Measurements from ENCODE around the gene DHX40. TPM values are rescaled to one million over a fixed set of nuclear protein-coding genes. Genes with fewer than 3 reads are reported as not detected.
A peak's percentile ranks its signal among the peaks of the same experiment; 100 is the strongest.

DHX40 gene
- total and polyA plus RNA-seq, 2 of the 13 experiments (the other 11 are each of a cell fraction or from before 2014, with no cell fraction given) = 22.2 to 37.0 TPM

- TF ChIP-seq ZNF512B (CRISPR knock-in tag; IDR thresholded peaks at IDR 0.05; ENCODE audit: borderline replicate concordance) = no peak
- no peak for TF ChIP-seq ZFP62 (CRISPR knock-in tag; IDR thresholded peaks at IDR 0.05)
- TF ChIP-seq TEAD3 (CRISPR knock-in tag; optimal IDR thresholded peaks at IDR 0.05; ENCODE audit: borderline replicate concordance) = peak; percentile 28
- peak; percentile 94 for TF ChIP-seq EED (CRISPR knock-in tag; IDR thresholded peaks at IDR 0.05)
- TF ChIP-seq GPBP1L1 (CRISPR knock-in tag; IDR thresholded peaks at IDR 0.05) = no peak
- peak; percentile 83 for TF ChIP-seq FOXK2 (IDR thresholded peaks at IDR 0.05)
- peak; percentile 80; the same call in 1 of the 2 replicates for TF ChIP-seq MXD3 (CRISPR knock-in tag; IDR thresholded peaks at IDR 0.05)
- TF ChIP-seq ZNF784 (CRISPR knock-in tag; IDR thresholded peaks at IDR 0.05; ENCODE audit: borderline replicate concordance) = peak; percentile 35; the same call in 1 of the 2 replicates
- peak; percentile 85; the same call in 1 of the 2 replicates for TF ChIP-seq GTF3A (CRISPR knock-in tag; conservative IDR thresholded peaks at IDR 0.05)
- TF ChIP-seq KDM3A (CRISPR knock-in tag; IDR thresholded peaks at IDR 0.05; ENCODE audit: low read depth) = peak; percentile 91
- TF ChIP-seq MTERF4 (CRISPR knock-in tag; IDR thresholded peaks at IDR 0.05) = peak; percentile 5; the same call in 1 of the 2 replicates
- TF ChIP-seq MZF1 (CRISPR knock-in tag; IDR thresholded peaks at IDR 0.05; ENCODE audit: borderline replicate concordance) = peak; percentile 71; the same call in 1 of the 2 replicates
- TF ChIP-seq CENPT (CRISPR knock-in tag; IDR thresholded peaks at IDR 0.05; ENCODE audit: low read depth) = peak; percentile 28; the same call in 1 of the 2 replicates
- TF ChIP-seq ZNF496 (CRISPR knock-in tag; IDR thresholded peaks at IDR 0.05; ENCODE audit: insufficient replicate concordance) = no peak
- peak; percentile 57 for TF ChIP-seq FOXA3 (CRISPR knock-in tag; IDR thresholded peaks at IDR 0.05)
- TF ChIP-seq TOE1 (CRISPR knock-in tag; IDR thresholded peaks at IDR 0.05) = peak; percentile 84; the same call in 1 of the 2 replicates
- TF ChIP-seq ZKSCAN5 (CRISPR knock-in tag; IDR thresholded peaks at IDR 0.05) = no peak; the same call in 1 of the 2 replicates
- TF ChIP-seq E2F2 (CRISPR knock-in tag; IDR thresholded peaks at IDR 0.05; ENCODE audit: borderline replicate concordance) = no peak; the same call in 1 of the 2 replicates
- peak; percentile 96 for TF ChIP-seq CBFB (CRISPR knock-in tag; IDR thresholded peaks at IDR 0.05)
- TF ChIP-seq LCORL (IDR thresholded peaks at IDR 0.05) = no peak; the same call in 1 of the 2 replicates
- TF ChIP-seq LCORL (CRISPR knock-in tag; IDR thresholded peaks at IDR 0.05) = peak; percentile 80
- peak; percentile 65; the same call in 1 of the 2 replicates for TF ChIP-seq MAF1 (CRISPR knock-in tag; IDR thresholded peaks at IDR 0.05; ENCODE audit: borderline replicate concordance)
Measured at GRCh38 chr17:59619298-59620063, 54.1 kb downstream of the DHX40 start, which contains the start of gene CLTC (continued).

Measured in HepG2 (cell line).